ENCODE measurements around the gene TMEM108. TPM values are rescaled to one million over a fixed set of nuclear protein-coding genes. Genes with fewer than 3 reads are reported as not detected.

The TMEM108 gene
- total RNA-seq, 3 donors from 2014 or later = not detected

DNA sequence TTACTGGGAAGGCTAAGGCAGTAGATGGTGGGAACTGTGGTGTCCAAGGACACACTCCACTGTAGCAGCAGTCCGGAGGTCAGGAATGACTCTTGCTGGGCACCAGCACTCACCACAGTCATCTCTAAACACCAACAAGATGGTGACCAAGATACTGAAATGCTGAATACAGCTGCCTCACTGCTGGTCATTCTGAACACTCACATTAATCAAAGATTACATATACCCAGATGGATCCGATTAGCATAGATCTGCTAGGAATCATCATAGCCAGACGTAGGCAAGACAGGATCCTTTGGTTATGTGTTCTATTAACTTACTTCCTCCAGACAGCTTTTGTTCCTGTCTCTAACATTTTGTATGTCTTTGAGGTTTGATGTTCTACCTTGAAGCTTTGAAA lies 226.7 kb downstream of the TMEM108 start:
- Mint-ChIP-seq H3K4me1 (ENCODE audit: low read depth) (no peaks in the 10 kb centered on the region), H3K36me3 (ENCODE audit: insufficient read depth) (no peaks in the 10 kb centered on the region), H3K4me3 (no peak overlapping the region), H3K27me3 (ENCODE audit: low read depth) (peaks cover 3% of the 10 kb centered on the region), H3K9me3 (no peaks in the 10 kb centered on the region)
- ATAC-seq (no peak), DNase-seq (no peak)

DNA sequence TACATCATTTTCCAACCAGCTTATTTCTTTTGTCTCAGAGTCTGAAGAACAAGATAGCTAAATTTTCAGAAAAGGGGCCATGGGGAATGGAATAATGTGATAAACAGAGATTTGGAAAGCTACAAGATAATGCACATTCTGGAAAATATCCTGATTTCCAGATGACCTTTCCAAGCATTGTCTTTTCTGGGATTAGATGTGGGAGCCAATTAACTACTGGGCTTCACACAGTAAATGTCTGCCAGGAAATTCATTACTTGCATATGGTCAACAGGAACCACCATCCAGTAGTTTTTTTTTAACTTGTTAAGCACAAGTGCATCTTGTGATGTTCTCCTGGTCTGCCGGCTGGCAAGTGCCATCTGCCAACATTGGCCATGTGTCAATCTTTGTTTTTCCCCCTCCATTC lies 230.5 kb downstream of the TMEM108 start:
- H3K4me1 Mint-ChIP-seq (ENCODE audit: low read depth) = no peaks in the 10 kb centered on the region
- no peaks in the 10 kb centered on the region for H3K9me3 Mint-ChIP-seq
- H3K4me3 Mint-ChIP-seq = no peak overlapping the region
- DNase-seq (no peak), ATAC-seq (no peak)
- H3K27me3 Mint-ChIP-seq (ENCODE audit: low read depth) = no peaks in the 10 kb centered on the region
- no peaks in the 10 kb centered on the region for H3K36me3 Mint-ChIP-seq (ENCODE audit: insufficient read depth)

DNA sequence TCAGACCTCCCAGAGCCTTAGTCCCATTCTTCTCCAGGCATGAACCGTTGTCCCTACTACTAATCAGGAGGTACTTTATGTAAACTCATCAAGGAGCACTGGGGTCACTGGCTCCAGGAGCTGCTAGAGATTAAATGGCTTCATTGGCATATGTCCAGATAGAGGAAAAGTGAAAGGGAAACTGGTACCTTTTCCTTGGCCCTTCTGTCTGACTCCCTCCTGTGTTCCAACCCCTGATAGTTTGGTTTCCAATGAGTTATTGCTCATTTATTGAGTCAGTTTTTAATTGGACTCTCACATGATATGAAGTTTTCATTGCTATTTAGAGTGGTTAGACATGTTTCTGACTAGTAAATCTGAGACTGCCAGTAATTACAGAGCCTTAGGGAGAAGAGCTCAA lies 231.2 kb downstream of the TMEM108 start:
- no peak overlapping the region for H3K4me3 Mint-ChIP-seq
- no peaks in the 10 kb centered on the region for H3K4me1 Mint-ChIP-seq (ENCODE audit: low read depth)
- ATAC-seq (no peak), DNase-seq (no peak)
- no peaks in the 10 kb centered on the region for H3K27me3 Mint-ChIP-seq (ENCODE audit: low read depth)
- no peaks in the 10 kb centered on the region for H3K9me3 Mint-ChIP-seq
- H3K36me3 Mint-ChIP-seq (ENCODE audit: insufficient read depth) = no peaks in the 10 kb centered on the region

DNA sequence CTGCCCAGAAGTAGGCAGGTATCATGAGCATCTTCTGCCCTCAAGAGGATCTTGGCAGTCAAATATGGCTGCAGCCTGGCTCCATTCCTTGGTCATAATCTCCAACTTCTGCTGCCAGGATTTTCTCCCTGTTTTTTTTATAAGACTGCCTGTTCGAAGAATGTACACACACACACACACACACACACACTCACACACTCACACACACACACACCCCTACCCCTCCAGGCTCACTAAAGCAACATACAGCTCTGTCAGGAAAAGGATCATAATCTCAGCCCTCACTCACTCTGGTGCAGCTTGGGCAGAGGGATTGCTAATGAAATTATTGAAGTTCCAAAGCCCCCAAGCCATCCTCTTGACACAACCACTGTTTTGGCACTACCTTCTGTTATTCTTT lies 232.4 kb downstream of the TMEM108 start:
- ATAC-seq = no peak
- no peak for DNase-seq
- no peaks in the 10 kb centered on the region for H3K4me1 Mint-ChIP-seq (ENCODE audit: low read depth)

DNA sequence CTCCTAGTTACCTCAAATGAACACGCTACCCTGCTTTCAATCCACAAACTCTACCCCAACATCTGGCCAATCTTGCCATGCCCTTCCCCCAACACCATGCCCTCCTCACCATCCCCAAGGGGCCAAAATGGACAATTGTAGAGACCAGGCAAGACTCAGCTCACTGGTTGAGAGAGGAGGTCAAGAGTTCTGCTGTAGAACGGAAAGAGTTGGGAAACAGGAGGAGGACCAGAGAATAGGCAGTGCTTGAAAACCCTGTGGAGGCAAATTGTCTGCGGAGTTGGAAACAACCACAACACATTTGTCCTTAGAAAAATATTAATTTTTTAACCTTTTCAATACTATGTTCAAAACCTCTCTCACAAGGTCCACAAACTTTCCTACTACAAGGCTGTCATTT lies 232.9 kb downstream of the TMEM108 start:
- Mint-ChIP-seq H3K27me3 (ENCODE audit: low read depth) (peaks cover 4% of the 10 kb centered on the region), H3K36me3 (ENCODE audit: insufficient read depth) (no peaks in the 10 kb centered on the region), H3K4me3 (no peak overlapping the region), H3K9me3 (no peaks in the 10 kb centered on the region), H3K4me1 (ENCODE audit: low read depth) (no peaks in the 10 kb centered on the region)
- DNase-seq (no peak), ATAC-seq (no peak)

More for the DNA sequence above, 232.4 kb downstream of the TMEM108 start:
- Mint-ChIP-seq H3K27me3 (ENCODE audit: low read depth) (peaks cover 4% of the 10 kb centered on the region), H3K4me3 (no peak overlapping the region), H3K9me3 (no peaks in the 10 kb centered on the region), H3K36me3 (ENCODE audit: insufficient read depth) (no peaks in the 10 kb centered on the region)

DNA sequence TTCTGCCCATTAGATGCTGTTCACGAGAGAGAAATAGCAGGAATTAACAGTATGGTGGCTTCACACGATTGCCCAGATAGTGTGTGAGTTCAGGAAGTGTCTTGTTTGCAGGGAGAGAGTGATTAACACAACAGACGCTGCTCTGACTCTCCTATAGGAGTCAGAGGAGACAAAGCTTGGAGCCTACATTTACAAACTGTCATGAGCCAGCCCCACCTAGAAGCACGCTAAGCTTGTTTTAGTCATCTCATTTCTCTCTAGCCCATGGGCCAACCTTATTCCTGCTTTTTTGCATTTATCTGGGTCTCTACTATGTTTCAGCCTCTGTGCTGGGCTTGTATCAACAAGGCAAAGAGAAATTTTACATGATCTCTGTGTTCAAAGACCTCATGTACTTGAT lies 233.3 kb downstream of the TMEM108 start:
- H3K4me3 Mint-ChIP-seq = no peak overlapping the region
- no peak for ATAC-seq
- H3K9me3 Mint-ChIP-seq = no peaks in the 10 kb centered on the region
- DNase-seq = no peak
- peaks cover 4% of the 10 kb centered on the region for H3K27me3 Mint-ChIP-seq (ENCODE audit: low read depth)
- H3K4me1 Mint-ChIP-seq (ENCODE audit: low read depth) = no peaks in the 10 kb centered on the region
- H3K36me3 Mint-ChIP-seq (ENCODE audit: insufficient read depth) = no peaks in the 10 kb centered on the region

DNA sequence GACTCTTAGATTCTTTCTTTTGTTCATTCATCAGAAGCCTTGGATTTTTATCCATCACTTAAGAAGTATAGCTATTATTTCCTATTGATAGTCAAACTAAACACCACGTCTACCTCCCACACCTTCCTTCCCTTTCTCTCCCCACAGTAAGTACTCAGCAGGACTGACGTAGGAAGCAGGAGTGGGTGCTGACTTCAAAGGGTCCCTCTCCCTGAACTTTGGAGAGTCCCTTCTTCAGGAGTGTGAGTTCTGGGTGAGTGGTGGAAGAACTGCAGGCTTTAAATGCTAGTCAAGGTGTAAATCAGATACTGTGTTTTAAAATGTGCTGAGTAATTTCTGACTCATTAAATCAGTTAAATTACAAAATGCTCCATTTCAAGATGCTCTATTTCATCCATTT lies 235.2 kb downstream of the TMEM108 start:
- Mint-ChIP-seq H3K9me3 (no peaks in the 10 kb centered on the region), H3K4me1 (ENCODE audit: low read depth) (no peaks in the 10 kb centered on the region), H3K27me3 (ENCODE audit: low read depth) (peaks cover 7% of the 10 kb centered on the region), H3K4me3 (no peak overlapping the region), H3K36me3 (ENCODE audit: insufficient read depth) (no peaks in the 10 kb centered on the region)
- ATAC-seq = no peak
- no peak for DNase-seq

DNA sequence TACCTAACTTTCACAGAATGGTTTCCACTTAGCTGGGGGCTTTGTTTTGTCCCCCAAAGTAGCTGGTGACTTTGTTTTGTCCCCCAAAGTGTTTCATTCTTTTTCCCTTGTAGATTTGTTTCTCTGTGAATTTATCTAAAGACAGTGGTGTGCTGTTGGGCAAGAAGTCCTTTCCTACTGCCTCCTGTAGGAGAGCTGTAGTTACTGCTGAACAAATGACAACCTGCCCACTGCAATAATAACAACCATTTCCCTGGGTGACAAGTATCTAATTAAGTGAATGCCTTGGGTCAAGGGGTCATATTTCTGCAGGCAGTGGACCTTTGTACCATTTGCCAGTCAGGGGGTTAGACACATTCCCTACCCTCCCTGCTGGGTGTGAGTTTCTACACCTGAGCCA lies 236.3 kb downstream of the TMEM108 start:
- no peaks in the 10 kb centered on the region for H3K36me3 Mint-ChIP-seq (ENCODE audit: insufficient read depth)
- peaks cover 7% of the 10 kb centered on the region for H3K27me3 Mint-ChIP-seq (ENCODE audit: low read depth)
- ATAC-seq (no peak), DNase-seq (no peak)
- no peaks in the 10 kb centered on the region for H3K9me3 Mint-ChIP-seq
- H3K4me1 Mint-ChIP-seq (ENCODE audit: low read depth) = no peaks in the 10 kb centered on the region
- no peak overlapping the region for H3K4me3 Mint-ChIP-seq

DNA sequence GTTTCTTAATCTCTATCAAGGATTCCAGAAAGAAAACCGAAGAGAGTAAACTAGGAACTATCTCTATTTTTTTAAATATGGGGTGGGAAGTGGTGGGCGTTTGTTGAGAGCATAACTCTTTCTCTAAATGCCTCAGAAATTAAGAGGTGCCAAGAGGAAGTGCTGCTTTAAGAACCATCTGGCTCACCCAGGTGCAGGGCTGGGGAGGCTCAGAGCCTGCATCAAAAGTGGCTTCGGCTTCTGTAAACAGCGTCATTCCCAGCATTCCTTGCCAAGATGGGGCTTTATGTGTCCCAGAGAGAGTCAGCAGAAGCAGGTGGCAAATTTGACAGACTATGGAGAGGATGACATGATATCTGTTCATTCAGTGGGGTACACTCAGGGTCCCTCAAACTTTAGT lies 238.4 kb downstream of the TMEM108 start:
- ATAC-seq = no peak
- DNase-seq = no peak
- peaks cover 10% of the 10 kb centered on the region for H3K27me3 Mint-ChIP-seq (ENCODE audit: low read depth)

DNA sequence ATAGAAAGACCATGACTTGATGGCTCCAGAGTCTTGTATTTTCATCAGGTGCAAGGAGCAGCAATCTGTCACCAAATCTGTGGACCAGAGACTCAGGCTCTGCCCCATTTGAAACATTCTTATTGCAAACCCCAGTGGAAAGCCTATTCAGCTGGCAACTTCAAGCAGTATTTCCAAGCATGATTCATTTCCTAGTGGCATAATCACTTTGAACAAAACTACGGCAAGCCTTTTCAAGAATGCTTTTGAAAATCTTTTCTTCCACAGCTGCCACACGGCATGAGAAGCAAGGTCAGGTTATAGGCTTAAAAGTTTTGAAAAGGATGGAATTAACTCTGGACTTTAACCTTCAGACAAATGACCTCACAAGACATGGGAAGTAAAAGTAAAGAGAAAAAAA lies 239.6 kb downstream of the TMEM108 start:
- H3K9me3 Mint-ChIP-seq = no peaks in the 10 kb centered on the region
- no peak overlapping the region for H3K4me3 Mint-ChIP-seq
- no peak for DNase-seq
- no peaks in the 10 kb centered on the region for H3K36me3 Mint-ChIP-seq (ENCODE audit: insufficient read depth)
- H3K27me3 Mint-ChIP-seq (ENCODE audit: low read depth) = peaks cover 10% of the 10 kb centered on the region
- H3K4me1 Mint-ChIP-seq (ENCODE audit: low read depth) = no peaks in the 10 kb centered on the region
- ATAC-seq = no peak

More for the DNA sequence above, 238.4 kb downstream of the TMEM108 start:
- H3K4me1 Mint-ChIP-seq (ENCODE audit: low read depth) = no peaks in the 10 kb centered on the region
- no peak overlapping the region for H3K4me3 Mint-ChIP-seq
- no peaks in the 10 kb centered on the region for H3K9me3 Mint-ChIP-seq
- H3K36me3 Mint-ChIP-seq (ENCODE audit: insufficient read depth) = no peaks in the 10 kb centered on the region

DNA sequence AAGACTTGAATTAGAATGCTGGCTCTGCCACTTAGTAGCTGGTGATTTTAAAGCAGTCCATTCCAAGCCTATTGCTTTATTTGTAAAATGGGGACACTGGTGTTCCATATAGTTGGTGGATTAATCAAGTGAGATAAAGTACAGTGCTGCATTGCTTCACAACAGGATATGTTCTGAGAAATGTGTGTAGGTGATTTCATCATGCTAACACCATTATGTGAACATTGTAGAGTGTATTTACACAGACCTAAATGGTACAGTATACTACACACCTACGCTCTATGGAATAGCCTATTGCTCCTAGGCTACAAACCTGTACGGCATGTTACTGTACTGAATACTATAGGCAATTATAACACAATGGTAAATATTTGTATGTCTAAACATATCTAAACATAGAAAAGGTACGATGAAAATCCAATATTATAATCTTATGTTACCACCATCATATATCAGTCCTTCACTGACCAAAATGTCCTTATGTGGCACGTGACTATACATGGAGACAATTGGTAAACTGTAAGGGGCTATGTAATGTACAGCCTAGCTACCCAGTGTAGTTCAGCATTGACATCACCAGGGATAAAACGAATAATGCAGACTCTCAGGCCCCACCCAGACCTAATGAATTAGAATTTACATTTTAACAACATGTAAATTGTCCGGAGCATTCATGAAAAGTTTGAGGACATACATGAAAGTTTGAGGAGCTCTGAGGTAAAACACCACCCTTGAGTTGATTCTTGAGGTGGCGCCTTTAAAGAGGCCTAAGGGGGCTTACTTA lies 240.3 kb downstream of the TMEM108 start:
- Mint-ChIP-seq H3K4me1 (ENCODE audit: low read depth) (no peaks in the 10 kb centered on the region), H3K36me3 (ENCODE audit: insufficient read depth) (no peaks in the 10 kb centered on the region), H3K4me3 (no peak overlapping the region), H3K9me3 (no peaks in the 10 kb centered on the region), H3K27me3 (ENCODE audit: low read depth) (peaks cover 10% of the 10 kb centered on the region)
- ATAC-seq (no peak), DNase-seq (no peak)

DNA sequence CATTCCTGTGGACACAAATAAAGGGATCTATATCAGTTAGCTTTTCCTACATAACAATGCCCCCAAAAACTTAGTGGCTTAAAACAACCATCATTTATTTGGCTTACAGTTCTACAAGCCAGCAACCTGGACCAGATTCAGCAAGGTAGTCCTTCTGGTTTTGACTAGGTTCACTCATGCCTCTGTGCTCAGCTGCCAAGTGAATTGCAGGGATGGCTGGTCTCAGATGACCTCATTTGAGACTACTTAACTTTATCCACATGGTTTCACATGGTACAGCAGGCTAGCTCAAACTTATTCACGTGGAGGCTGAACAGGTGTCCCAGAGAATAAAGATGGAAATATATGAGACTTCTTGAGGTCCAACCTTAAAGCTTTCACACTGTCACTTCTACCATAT lies 242.4 kb downstream of the TMEM108 start:
- DNase-seq = no peak
- Mint-ChIP-seq H3K27me3 (ENCODE audit: low read depth) (peaks cover 9% of the 10 kb centered on the region), H3K9me3 (no peaks in the 10 kb centered on the region), H3K4me3 (no peak overlapping the region), H3K36me3 (ENCODE audit: insufficient read depth) (no peaks in the 10 kb centered on the region), H3K4me1 (ENCODE audit: low read depth) (no peaks in the 10 kb centered on the region)
- ATAC-seq = no peak

DNA sequence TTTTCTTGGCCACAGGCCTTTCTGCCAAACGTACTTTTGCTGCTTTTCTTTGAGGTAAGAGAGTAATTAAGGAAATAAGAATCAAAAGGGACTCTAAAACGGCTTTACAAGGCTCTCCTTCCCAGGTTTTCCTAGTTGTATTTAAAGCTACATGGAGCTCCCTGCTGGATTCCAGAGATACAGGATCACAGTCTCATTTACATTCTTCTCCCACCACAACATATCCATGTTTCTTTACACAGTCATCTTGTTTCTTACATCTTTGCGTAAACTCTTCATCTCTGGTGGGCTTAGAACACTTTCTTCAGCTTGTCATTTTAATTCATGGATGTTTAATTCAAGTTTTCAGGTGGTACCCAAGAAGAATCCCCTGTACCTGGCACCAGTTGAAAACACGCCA lies 244.0 kb downstream of the TMEM108 start:
- Mint-ChIP-seq H3K4me1 (ENCODE audit: low read depth) (no peaks in the 10 kb centered on the region), H3K4me3 (no peak overlapping the region), H3K27me3 (ENCODE audit: low read depth) (peaks cover 10% of the 10 kb centered on the region), H3K9me3 (no peaks in the 10 kb centered on the region), H3K36me3 (ENCODE audit: insufficient read depth) (no peaks in the 10 kb centered on the region)
- no peak for ATAC-seq
- DNase-seq = no peak

DNA sequence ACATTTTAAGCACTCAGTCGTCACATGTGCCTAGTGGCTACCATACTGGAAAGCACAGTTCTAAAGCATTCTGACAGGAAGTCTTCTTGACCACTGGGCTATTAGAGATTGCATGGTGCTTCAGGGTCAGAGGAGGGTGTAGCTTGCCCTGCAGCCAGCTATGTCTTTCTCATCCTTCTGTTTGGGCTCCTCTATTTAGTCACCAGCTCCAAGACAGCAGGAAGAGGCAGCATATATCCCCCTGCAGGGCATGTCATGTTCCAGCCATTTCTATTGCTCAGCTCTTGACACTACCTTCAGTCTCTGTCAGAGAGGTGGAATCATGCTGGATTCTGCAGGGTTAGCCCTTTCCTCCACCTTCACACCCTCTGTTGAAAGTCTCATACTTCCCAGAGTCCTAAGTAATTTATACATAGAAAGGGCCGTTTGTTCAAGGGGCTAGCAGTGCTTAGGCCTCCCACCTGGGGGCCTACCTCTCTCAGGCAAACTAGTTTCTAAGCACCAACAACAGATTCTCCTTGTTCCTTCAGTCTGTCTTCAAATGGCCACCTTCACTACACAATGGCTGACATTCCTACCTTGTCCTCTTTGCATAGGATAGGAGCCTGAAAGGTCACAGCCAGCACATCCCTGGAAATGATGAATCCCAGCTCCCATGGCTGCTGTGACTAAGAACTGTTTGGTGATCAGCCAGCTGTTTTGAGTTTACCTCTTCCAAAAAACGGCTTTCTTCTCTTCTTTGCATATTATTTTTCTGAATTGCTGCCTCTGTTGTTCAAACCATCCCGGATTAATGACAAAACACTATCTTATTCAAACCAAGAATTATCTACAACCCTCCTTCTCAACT lies 246.0 kb downstream of the TMEM108 start:
- Mint-ChIP-seq H3K36me3 (ENCODE audit: insufficient read depth) (no peaks in the 10 kb centered on the region), H3K4me3 (no peak overlapping the region), H3K27me3 (ENCODE audit: low read depth) (peaks cover 10% of the 10 kb centered on the region), H3K4me1 (ENCODE audit: low read depth) (no peaks in the 10 kb centered on the region), H3K9me3 (no peaks in the 10 kb centered on the region)
- DNase-seq (no peak), ATAC-seq (no peak)

DNA sequence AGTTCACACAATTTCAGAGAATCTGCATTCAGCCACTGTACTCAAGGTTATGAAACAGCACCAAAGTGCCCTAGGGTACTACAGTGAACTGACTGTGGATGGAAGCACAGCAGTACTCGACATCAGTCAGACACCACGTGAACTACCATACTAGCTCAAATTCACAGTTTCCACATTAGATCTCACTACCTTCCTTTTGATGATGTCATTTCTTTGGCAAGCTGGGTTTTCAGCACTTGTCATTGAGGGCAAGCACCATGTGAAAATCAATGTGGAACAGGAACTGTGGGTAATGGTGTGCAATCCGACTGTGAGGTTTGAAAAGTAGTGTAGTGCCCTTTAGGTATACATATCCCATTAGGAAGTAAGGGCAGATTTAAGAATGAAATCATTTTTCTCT lies 251.1 kb downstream of the TMEM108 start:
- Mint-ChIP-seq H3K36me3 (ENCODE audit: insufficient read depth) (no peaks in the 10 kb centered on the region), H3K4me1 (ENCODE audit: low read depth) (no peaks in the 10 kb centered on the region), H3K27me3 (ENCODE audit: low read depth) (peaks cover 10% of the 10 kb centered on the region), H3K4me3 (no peak overlapping the region), H3K9me3 (no peaks in the 10 kb centered on the region)
- DNase-seq = no peak
- ATAC-seq = no peak
